DND-41 (cell line): ENCODE measurements around the gene SMIM33.

Source experiments
- CTCF ChIP-seq: IDR thresholded peaks from 2 replicates; pipeline ENCODE4 v1.5.1; 2012; ENCODE audit warnings: borderline replicate concordance, low read length, moderate library complexity, mild to moderate bottlenecking; ENCODE audit not compliant: poor library complexity, severe bottlenecking; ENCODE audit errors: extremely low read depth
- EZH2 ChIP-seq: IDR thresholded peaks from 3 replicates; pipeline ENCODE4 v1.6.1; 2012; ENCODE audit warnings: borderline replicate concordance, low read depth, mild to moderate bottlenecking, moderate library complexity, low read length, inconsistent platforms; ENCODE audit not compliant: severe bottlenecking

- TF ChIP-seq CTCF (peak; percentile 14), EZH2 (no peak)
These were observed 2.3 kb upstream of the SMIM33 start for GRCh38 chr5:139468421-139468931.
